Stimulated activated CD8-positive, alpha-beta memory T cell treated with anti-CD3 and anti-CD28 coated beads, Interleukin-2, amount 100 ng/mL, for 48 hours (primary cell): ENCODE measurements around the gene PTPRJ.
"Not testable (repeated sequence)": the region's sequence is repeated elsewhere in the genome, so short reads cannot be mapped to it uniquely, and the experiment has no call there.

Experiments
- DNase-seq, 2 donors: peaks; one replicate each; pipeline ENCODE4 v3.0.0-alpha.2; 2020; ENCODE audit warnings: low read depth in 2 of 2

The PTPRJ gene

GRCh38 chr11:47980088-47980906, at the start of gene PTPRJ:
Gene PTPRJ (plus strand): TSS chr11:47980559. CDS start chr11:47980913, 354 bp downstream.
- peak; percentile 43 to 44 for DNase-seq

DNA sequence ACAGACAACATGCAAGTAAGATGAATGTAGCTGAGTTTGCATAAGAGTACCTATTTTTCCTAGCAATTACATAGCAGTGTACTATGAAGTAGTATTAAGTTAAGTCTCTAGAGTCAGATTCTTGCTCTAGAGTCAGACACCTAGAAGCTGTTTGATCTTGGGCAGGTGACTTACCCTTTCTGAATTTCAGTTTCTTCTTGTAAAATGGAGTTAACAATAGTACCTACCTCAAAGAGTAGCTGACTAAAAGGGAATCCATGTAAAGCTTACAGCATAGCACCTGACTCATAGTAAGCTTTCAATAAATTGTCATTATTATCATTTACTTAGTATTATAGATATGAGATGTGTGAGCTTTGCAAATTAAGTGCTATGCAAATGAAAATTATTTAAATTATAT, 47.8 kb upstream of the PTPRJ start:
- no peak for DNase-seq

DNA sequence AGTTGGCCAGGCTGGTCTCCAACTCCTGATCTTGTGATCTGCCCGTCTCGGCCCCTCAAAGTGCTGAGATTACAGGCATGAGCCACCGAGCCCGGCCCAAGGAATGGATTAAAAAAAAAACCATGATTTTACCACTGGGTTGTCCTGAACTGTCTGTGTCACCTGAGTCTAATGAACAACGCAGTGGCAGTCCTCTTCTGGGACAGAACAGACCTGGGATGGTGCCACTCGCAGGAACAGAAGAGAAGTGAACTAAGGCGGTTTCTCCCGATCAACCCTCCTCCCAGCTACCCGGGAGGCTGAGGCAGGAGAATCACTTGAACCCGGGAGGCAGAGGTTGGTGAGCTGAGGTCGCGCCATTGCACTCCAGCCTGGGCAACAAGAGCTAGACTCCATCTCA, 46.6 kb upstream of the PTPRJ start:
- DNase-seq = not testable (repeated sequence)

- DNase-seq = no peak
These were observed 41.4 kb upstream of the PTPRJ start for GRCh38 chr11:47938791-47939560.

GRCh38 chr11:47940904-47941649, 39.3 kb upstream of the PTPRJ start:
- no peak for DNase-seq

DNA sequence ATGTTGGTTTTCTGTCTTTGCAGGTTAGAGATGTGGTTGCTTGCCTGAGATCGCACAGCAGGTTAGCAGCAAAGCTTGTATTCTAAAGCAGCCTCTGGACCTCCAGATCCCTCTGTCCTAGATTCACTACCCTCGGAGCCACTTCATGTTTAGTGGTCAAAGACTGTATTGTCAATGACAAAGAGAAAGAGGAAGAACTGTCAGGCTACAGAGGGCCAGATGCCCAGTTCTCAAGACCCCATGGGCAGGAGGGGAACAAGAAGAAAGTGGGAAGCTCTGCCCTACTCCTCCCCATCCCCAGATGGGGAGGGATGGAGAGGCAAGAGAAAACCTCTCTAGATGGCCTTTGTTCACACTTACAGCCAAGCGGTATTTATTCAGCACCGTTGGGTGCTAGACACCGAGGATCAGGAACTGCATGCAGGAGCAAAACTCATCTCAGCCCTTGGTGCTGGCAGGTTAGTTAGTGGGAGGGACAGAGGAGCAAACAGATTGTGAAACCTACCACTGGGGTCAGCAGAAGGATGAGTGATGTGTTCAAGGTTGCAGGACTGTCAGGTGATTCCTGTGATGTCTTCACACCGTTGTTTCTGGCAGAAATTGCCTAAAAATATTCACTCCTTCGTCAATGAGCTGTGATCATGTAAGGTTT, 38.3 kb upstream of the PTPRJ start:
- DNase-seq = no peak

- DNase-seq = no peak
These were observed 36.4 kb upstream of the PTPRJ start for GRCh38 chr11:47943721-47944586.

DNA sequence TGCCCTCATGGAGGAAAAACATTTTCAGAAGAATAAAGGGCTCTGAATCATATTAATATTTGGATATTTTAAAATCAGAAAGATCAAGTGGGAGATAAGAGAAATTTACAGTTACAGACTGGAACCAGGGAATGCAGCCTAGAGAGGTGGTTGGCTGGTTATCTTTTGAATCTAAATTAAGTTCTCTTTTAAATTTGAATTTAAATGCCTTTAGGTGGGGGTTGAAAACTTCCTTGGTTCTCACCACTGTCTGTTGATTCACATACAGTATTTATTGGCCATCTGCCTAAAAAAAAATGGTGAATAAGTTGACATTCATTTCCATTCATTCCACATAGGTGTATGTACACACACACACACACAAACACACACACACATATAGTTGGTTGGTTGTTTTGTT, 35.7 kb upstream of the PTPRJ start:
- no peak for DNase-seq

DNA sequence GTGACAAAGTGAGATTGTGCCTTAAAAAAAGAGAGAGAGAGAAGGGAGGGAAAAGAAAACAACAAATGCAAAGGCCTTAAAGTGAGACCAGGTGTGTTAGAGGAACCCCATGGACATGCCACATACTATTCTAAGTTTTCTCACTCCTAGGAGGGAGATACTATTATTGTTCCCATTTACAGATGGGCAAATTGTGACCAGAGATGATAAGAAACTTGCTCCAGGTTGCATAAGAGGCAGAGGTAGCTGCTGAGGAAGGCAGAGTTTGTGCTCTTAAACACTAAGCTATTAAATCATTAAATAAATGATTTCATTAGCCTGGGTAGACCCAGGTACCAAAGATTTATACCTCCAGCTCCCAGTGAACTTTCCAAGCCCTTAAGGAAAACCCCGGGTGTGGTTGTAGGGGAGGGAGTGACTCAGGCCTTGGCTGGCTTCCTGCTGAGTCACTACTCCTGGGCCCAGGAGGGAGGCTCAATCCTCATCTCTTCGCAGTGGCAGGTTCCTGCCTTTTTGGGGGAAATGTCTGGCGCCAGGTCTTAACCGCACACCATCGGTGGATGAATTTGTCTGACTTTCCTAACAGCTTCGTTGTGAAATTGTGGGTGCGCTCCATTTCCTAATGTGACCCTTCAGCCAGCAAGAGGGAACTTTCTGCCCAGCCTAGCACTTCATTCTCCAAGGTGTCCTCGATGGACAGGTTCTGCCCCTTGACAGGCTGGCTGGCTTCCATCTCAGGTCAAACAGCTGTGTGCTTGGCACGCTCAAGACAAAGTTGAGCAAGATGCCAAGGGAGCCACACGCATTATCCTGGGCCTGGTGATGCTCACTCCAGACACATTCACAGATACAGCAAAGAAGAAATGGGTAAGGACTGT, 33.4 kb upstream of the PTPRJ start:
- no peak for DNase-seq

DNA sequence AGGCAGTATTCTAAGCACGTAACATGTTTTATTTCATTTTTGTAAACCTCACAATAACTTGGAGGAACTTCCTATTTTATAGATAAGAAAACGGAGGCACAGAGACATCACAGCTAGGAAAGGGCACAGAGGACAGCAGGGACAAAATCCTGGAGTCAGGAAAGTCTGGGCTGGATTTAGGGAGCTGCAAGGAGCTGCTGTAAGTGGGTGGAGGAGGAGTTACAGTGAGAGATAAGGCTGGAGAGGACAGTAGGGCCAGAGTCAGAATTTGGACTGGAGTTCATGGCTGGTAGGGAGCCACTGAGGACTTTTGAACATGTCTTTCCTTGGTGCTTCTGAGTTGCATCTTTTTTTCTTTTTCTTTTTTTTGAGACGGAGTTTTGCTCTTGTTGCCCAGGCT, 32.2 kb upstream of the PTPRJ start:
- no peak for DNase-seq

DNA sequence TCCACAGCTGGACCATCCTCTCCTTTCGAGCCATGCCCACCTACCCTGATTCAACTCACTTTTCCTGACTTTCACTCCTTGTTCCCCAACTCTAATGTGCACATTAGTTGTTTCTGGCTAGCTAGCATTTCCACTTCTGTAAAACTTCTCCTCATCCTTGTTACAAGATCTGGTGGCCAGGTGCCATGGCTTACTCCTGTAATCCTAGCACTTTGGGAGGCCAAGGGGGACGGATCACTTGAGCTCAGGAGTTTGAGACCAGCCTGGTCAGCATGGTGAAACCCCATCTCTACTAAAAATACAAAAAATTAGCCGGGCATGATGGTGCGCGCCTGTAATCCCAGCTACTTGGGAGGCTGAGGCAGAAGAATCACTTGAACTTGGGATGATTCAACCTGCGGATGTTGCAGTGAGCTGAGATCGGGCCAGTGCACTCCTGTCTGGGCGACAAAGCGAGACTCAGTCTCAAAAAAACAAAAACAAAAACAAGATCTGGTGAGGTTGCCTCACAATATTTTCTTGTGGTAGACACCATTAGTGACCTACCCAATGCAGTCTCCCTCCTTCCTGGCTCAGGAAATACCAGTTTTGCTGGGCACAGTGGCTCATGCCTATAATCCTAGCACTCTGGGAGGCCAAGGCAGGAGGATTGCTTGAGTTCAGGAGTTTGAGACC, 31.2 kb upstream of the PTPRJ start:
- DNase-seq = not testable (repeated sequence)

DNA sequence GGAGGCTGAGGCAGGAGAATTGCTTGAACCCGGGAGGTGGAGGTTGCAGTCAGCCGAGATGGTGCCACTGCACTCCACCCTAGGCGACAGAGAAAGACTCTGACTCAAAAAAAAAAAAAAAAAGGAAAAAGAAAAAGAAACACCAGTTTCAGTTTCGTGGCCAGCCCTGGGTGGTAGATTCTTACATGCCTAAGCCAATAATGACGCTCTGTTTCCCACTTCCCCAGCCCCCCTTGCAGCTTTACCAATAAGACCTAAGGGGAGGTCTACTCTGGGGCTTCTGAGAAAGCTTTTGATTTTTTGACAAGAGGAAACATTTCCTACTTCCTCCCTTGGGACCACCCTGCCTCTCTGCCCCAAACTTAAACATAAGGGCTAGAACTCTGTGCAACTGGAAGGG, 30.0 kb upstream of the PTPRJ start:
- peak; percentile 14 to 30 for DNase-seq

DNA sequence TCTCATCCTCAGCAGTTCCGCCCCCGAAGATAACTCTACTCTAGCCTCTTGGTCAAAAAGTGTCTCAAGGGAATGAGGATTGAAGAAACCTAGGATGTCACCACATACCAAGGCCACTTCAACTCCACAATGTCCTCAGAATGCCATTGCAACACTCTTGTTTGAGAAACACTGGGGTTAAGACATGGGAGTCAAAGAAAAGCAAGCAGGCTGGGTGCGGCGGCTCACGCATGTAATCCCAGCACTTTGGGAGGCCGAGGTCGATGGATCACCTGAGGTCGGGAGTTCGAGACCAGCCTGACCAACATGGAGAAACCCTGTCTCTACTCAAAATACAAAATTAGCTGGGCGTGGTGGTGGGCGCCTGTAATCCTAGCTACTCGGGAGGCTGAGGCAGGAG, 28.9 kb upstream of the PTPRJ start:
- DNase-seq = not testable (repeated sequence)

GRCh38 chr11:47955061-47955755, 25.2 kb upstream of the PTPRJ start:
- no peak for DNase-seq

DNA sequence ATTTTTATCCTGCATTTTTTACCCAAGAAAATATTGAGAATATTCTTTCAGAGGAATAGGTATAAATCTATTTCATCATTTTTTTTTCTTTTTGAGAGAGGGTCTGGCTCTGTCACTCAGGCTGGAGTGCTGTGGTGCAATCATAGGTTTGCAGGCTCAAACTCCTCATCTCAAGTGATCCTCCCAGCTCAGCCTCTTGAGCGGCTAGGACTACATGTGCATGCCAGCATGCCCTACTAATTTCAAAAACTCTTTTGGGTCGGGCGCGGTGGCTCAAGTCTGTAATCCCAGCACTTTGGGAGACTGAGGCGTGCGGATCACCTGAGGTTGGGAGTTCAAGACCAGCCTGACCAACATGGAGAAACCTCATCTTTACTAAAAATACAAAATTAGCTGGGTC, 20.3 kb upstream of the PTPRJ start:
- no peak for DNase-seq

GRCh38 chr11:47961383-47961782, 19.0 kb upstream of the PTPRJ start:
- no peak for DNase-seq

DNA sequence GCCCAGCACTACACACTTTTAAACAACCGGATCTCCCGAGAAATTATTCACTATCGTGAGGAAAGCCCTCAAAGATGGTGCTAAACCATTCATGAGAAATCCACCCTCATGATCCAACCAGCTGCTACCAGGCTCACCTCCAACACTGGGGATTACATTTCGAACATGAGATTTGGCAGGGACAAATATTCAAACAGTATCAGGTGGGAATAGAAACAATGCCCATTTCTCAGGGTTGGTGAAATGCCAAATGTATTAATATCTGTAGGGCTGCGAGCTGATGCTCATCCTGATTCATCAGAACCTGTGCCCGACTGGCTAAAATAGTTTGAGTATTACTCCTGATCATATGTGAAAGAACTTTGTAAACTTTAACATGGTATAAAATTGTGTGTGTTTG, 15.8 kb upstream of the PTPRJ start:
- no peak for DNase-seq
